ENCODE measurements around the gene LSM7. TPM values are rescaled to one million over a fixed set of nuclear protein-coding genes. Genes with fewer than 3 reads are reported as not detected.

The LSM7 gene
- total and polyA plus RNA-seq, 9 donors, result 31.8 to 196 (median 79.6) TPM

DNA sequence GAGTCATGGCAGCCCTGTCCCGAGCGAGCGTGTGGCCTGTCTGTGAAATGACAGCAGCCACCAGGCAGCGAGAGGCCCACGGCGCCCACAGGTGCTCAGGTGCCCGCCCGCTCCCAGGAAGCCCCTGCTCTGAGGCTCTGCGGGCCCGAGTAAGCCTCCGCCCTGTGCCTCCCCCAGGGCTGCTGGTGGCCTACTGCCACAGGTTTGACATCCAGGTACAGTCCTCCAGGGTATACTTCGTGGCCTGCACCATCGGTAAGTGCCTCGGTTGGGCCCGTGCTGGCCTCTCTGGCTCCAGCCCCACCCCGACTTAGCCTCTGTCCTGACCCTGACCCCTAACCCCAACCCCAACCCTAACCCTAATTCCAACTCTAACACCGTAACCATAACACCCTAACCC, 16.7 kb upstream of the LSM7 start:
- no peaks in the 10 kb centered on the region for H3K36me3 ChIP-seq

DNA sequence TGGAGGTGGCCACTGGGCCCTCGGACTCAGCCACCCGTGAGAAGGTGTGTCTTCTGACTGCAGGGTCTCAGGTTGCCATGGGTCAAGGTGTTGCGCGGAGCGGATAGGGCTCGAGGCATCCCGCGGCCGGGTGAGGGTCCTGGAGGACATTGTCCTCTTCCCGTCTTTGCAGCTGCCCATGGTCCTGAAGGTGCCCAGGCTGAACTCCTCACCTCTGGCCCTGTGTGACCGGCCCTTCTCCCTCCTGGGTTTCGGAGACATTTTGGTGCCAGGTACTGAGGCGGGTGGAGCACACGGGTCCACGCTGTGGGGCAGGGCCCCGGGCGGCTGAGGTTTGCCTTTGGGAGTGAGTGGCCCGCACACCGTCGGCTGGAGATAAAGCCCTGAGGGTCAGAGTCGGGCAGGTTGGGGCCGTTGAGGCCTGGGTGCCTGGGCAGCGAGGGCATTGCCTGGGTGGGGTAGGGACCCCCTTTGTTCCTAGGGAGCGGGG, 16.0 kb upstream of the LSM7 start:
- Histone ChIP-seq H3K27me3 (no peaks in the 10 kb centered on the region), H3K9me3 (no peaks in the 10 kb centered on the region), H3K4me3 (no peak overlapping the region), H3K4me1 (ENCODE audit: insufficient read depth) (peaks cover 2% of the 10 kb centered on the region), H3K36me3 (no peaks in the 10 kb centered on the region), H3K27ac (no peak overlapping the region)
- TF ChIP-seq EP300 (IDR thresholded peaks at IDR 0.05) (no peak), POLR2A (IDR thresholded peaks at IDR 0.05) (no peak)
- TF ChIP-seq, protein P1, sequence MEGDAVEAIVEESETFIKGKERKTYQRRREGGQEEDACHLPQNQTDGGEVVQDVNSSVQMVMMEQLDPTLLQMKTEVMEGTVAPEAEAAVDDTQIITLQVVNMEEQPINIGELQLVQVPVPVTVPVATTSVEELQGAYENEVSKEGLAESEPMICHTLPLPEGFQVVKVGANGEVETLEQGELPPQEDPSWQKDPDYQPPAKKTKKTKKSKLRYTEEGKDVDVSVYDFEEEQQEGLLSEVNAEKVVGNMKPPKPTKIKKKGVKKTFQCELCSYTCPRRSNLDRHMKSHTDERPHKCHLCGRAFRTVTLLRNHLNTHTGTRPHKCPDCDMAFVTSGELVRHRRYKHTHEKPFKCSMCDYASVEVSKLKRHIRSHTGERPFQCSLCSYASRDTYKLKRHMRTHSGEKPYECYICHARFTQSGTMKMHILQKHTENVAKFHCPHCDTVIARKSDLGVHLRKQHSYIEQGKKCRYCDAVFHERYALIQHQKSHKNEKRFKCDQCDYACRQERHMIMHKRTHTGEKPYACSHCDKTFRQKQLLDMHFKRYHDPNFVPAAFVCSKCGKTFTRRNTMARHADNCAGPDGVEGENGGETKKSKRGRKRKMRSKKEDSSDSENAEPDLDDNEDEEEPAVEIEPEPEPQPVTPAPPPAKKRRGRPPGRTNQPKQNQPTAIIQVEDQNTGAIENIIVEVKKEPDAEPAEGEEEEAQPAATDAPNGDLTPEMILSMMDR (IDR thresholded peaks at IDR 0.05), result no peak
- intact Hi-C loops (cut with DNase I), result no loop called here
- peak in 2 of 5 donors; percentile 11 to 13 for DNase-seq
- 91 to 94% (median 92%) methylated on average over 24 of the region's 24 CpGs for WGBS, 3 donors

More for the DNA sequence above, 16.7 kb upstream of the LSM7 start:
- WGBS, 3 donors, result 94 to 98% (median 97%) methylated on average over 14 to 17 of the region's 17 CpGs
- no peak overlapping the region for H3K27ac ChIP-seq
- H3K4me1 ChIP-seq (ENCODE audit: insufficient read depth), result peaks cover 2% of the 10 kb centered on the region
- DNase-seq, result peak in 2 of 5 donors; percentile 14 to 16
- no peaks in the 10 kb centered on the region for H3K27me3 ChIP-seq
- H3K4me3 ChIP-seq, result no peak overlapping the region
- intact Hi-C loops (cut with DNase I), result no loop called here
- TF ChIP-seq POLR2A (IDR thresholded peaks at IDR 0.05), result no peak
- TF ChIP-seq EP300 (IDR thresholded peaks at IDR 0.05), result no peak
- TF ChIP-seq, protein P1 (IDR thresholded peaks at IDR 0.05), result no peak
- no peaks in the 10 kb centered on the region for H3K9me3 ChIP-seq

DNA sequence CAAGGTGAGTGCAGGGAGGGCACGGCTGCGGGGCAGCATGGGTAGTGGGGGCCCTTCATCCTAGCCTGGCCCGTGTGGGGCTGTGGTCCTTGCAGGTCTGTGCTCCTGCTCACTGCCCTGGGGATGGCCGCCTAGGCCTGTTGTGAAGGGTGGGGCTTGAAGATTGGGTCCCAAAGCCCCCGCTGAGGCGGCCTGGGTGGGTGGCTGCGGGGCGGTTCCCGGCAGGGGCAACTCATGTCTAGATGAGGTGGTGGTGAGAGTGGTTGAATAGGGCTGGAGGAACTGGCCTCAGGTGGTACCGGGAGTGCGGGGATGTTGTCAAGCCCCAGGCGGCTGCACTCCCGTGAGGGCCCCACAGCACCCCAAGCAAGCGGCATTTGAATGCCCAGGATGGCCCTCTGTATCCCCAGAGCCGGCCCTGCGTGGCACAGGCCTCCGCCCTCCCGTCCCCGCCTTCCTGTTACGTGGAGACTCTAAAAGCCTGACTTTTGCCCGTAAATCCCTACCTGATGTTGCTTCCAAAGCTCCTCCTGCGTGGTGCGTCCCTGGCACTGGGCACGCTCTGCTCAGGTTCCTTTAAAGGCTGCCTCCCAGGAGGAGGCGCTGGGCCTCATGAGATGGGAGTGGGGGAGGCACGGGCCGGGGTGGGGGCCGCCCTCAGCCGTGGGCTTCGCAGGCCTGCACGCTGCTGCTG, 15.1 kb upstream of the LSM7 start:
- H3K4me3 ChIP-seq, result no peak overlapping the region
- peaks cover 2% of the 10 kb centered on the region for H3K4me1 ChIP-seq (ENCODE audit: insufficient read depth)
- TF ChIP-seq EP300 (IDR thresholded peaks at IDR 0.05), result no peak
- no peak for TF ChIP-seq POLR2A (IDR thresholded peaks at IDR 0.05)
- TF ChIP-seq, protein P1 (IDR thresholded peaks at IDR 0.05), result no peak
- DNase-seq, result peak in 1 of 5 donors; percentile 11
- H3K27me3 ChIP-seq, result no peaks in the 10 kb centered on the region
- H3K9me3 ChIP-seq, result no peaks in the 10 kb centered on the region
- H3K27ac ChIP-seq, result no peak overlapping the region
- intact Hi-C loops (cut with DNase I), result no loop called here
- no peaks in the 10 kb centered on the region for H3K36me3 ChIP-seq
- WGBS, 3 donors, result 91 to 93% (median 91%) methylated on average over 31 of the region's 31 CpGs

DNA sequence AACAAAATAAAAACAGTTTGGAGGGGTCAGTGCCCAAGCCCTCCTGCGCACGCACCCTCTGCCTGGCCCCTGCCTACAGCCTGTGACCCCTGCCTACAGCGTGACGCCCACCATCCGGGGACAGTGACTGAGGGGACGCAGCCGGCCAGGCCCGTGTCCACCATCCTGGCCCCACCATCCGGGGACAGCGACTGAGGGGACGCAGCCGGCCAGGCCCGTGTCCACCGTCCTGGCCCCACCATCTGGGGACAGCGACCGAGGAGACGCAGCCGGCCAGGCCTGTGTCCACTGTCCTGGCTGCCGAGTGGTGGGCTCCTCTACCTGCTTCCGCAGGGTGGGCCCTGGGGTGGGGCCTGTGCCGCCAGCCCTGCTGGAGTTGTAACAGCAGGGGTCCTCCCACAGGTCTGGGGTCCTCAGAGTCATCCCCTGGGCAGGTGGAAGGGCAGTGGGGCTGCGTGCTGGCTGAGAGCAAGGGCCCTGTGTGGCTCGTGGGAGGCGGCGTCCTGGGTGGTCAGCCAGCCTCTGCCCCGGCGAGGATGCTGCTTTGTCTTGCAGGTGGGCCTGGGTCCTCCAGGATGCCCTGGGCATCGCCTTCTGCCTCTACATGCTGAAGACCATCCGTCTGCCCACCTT, 14.4 kb upstream of the LSM7 start:
- DNase-seq, result peak in 1 of 5 donors; percentile 18
- WGBS, 3 donors, result 90 to 93% (median 91%) methylated on average over 28 to 29 of the region's 29 CpGs
- H3K4me3 ChIP-seq, result no peak overlapping the region
- peaks cover 2% of the 10 kb centered on the region for H3K4me1 ChIP-seq (ENCODE audit: insufficient read depth)
- H3K27ac ChIP-seq, result no peak overlapping the region
- H3K9me3 ChIP-seq, result no peaks in the 10 kb centered on the region
- TF ChIP-seq EP300 (IDR thresholded peaks at IDR 0.05) (no peak), POLR2A (IDR thresholded peaks at IDR 0.05) (no peak)
- TF ChIP-seq, protein P1 (IDR thresholded peaks at IDR 0.05), result no peak
- intact Hi-C loops (cut with DNase I), result no loop called here
- no peaks in the 10 kb centered on the region for H3K27me3 ChIP-seq
- H3K36me3 ChIP-seq, result no peaks in the 10 kb centered on the region
